ENCODE measurements around the gene FHOD3. TPM values are rescaled to one million over a fixed set of nuclear protein-coding genes. Genes with fewer than 3 reads are reported as not detected.

FHOD3 gene
- polyA plus RNA-seq, 2 of the 4 experiments (the other 2 are of a cell fraction): 2.5 to 3.6 TPM

DNA sequence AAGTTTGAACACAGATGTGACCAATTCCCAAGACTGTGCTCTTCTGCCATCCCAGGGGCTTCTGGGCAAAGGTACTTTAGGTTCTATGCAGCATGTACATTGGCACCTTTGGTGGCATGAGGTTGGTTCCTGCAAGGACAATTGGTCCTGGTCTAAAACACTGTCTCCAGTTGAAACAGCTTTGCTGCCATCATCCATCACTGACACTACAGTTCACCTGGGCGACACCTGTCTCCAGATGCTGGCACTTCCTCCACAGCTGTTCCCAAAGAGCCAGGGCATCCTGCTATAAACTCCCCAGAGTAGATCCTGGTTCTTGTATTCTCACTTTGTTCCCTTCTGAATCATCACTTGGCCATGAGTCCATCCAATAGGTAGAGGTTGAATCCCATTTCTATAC is 60.6 kb downstream of the FHOD3 start:
- FAIRE-seq: no peak
- no peak for ATAC-seq
- Histone ChIP-seq H3K9me3 (no peaks in the 10 kb centered on the region), H3K4me2 (no peak overlapping the region), H3K27ac (no peak overlapping the region), H3K4me3 (no peak overlapping the region), H3K4me1 (no peaks in the 10 kb centered on the region)
- 14% methylated on average over 1 of the region's 1 CpG for WGBS (ENCODE audit: missing lambda C conversion rate)
- DNase-seq (ENCODE audit: low read depth in 1 of 2, low spot score in 1 of 2): no peak
- CTCF ChIA-PET: interaction anchor here (1.2 to 1.3 kb wide), 2 partner anchors 8 to 50 kb away, joined by 3 read pairs; no protein-coding TSS in a partner anchor
- POLR2A ChIA-PET: no interaction called here
- no peak for TF ChIP-seq ZSCAN20 (CRISPR knock-in tag; IDR thresholded peaks at IDR 0.05)
- no peak for TF ChIP-seq HEYL (CRISPR knock-in tag; IDR thresholded peaks at IDR 0.05)
- no peak for TF ChIP-seq TFCP2L1 (CRISPR knock-in tag; IDR thresholded peaks at IDR 0.05)
- TF ChIP-seq JUN (IDR thresholded peaks at IDR 0.05): no peak
- no peak for TF ChIP-seq FOXS1 (CRISPR knock-in tag; IDR thresholded peaks at IDR 0.05)
- no peak for TF ChIP-seq NR3C1 (IDR thresholded peaks at IDR 0.05)
- TF ChIP-seq ZC3H11A (IDR thresholded peaks at IDR 0.05): no peak
- TF ChIP-seq, protein P1, sequence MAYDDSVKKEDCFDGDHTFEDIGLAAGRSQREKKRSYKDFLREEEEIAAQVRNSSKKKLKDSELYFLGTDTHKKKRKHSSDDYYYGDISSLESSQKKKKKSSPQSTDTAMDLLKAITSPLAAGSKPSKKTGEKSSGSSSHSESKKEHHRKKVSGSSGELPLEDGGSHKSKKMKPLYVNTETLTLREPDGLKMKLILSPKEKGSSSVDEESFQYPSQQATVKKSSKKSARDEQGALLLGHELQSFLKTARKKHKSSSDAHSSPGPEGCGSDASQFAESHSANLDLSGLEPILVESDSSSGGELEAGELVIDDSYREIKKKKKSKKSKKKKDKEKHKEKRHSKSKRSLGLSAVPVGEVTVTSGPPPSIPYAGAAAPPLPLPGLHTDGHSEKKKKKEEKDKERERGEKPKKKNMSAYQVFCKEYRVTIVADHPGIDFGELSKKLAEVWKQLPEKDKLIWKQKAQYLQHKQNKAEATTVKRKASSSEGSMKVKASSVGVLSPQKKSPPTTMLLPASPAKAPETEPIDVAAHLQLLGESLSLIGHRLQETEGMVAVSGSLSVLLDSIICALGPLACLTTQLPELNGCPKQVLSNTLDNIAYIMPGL (CRISPR knock-in tag; IDR thresholded peaks at IDR 0.05; ENCODE audit: borderline replicate concordance): no peak
- TF ChIP-seq HOXB13 (CRISPR knock-in tag; IDR thresholded peaks at IDR 0.05; ENCODE audit: low read depth): no peak
- no peak for TF ChIP-seq KDM1A (IDR thresholded peaks at IDR 0.05; ENCODE audit: low read depth)
- TF ChIP-seq HOXA7 (CRISPR knock-in tag; IDR thresholded peaks at IDR 0.05): no peak
- no peak for TF ChIP-seq JUNB (IDR thresholded peaks at IDR 0.05)
- TF ChIP-seq CEBPB (IDR thresholded peaks at IDR 0.05): no peak
- no peak for TF ChIP-seq EP300 (IDR thresholded peaks at IDR 0.05)
- TF ChIP-seq POLR2AphosphoS2 (conservative IDR thresholded peaks at IDR 0.05; ENCODE audit: low read length): no peak

DNA sequence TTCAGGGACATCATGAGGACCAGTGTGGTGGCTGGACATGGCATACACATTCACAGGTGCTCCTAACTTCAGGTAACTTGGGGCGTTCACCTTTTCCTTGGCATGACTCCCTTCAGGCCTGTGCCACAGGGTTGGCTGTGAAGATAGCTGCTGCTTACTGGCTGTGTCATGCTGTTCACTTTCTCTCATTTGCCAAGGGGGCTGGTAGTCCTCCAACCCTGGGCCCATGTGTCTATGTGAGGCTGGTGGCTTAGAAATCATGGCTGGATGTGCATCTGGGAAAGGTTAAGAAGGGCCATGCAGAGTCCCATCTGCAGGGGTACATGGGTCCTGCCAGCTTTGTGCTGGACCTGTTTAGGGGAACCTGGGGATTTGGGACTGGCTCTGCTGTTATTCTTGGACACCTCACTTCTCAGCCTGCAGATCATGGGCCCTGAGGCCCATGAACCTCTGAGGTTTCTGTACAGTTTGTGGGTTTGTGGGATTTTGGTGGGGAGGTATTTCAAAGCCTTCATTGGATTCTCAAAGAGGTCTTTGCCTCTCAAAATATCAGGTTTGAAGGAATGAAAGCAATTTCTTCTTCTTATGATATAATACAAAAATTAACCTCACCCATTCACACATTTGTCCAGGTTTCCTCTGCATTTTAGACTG is 62.9 kb downstream of the FHOD3 start:
- POLR2A ChIA-PET: no interaction called here
- CTCF ChIA-PET: no interaction called here

More for the DNA sequence above, 62.9 kb downstream of the FHOD3 start:
- ATAC-seq: no peak
- H3K9me3 ChIP-seq: no peaks in the 10 kb centered on the region
- H3K4me3 ChIP-seq: no peak overlapping the region
- TF ChIP-seq KDM1A (IDR thresholded peaks at IDR 0.05; ENCODE audit: low read depth) (no peak), NFE2L2 (conservative IDR thresholded peaks at IDR 0.05; ENCODE audit: low read length) (no peak), JUNB (IDR thresholded peaks at IDR 0.05) (no peak), CEBPB (IDR thresholded peaks at IDR 0.05) (no peak), TFCP2L1 (CRISPR knock-in tag; IDR thresholded peaks at IDR 0.05) (no peak), RARB (CRISPR knock-in tag; IDR thresholded peaks at IDR 0.05) (no peak), FOXS1 (CRISPR knock-in tag; IDR thresholded peaks at IDR 0.05) (no peak), MYC (IDR thresholded peaks at IDR 0.05; ENCODE audit: borderline replicate concordance, low read length) (no peak), CBX8 (IDR thresholded peaks at IDR 0.05) (no peak), HEYL (CRISPR knock-in tag; IDR thresholded peaks at IDR 0.05) (no peak), RFX5 (IDR thresholded peaks at IDR 0.05) (no peak), ZC3H11A (IDR thresholded peaks at IDR 0.05) (no peak), SMC3 (IDR thresholded peaks at IDR 0.05) (no peak), SREBF2 (IDR thresholded peaks at IDR 0.05) (no peak), FOSB (CRISPR knock-in tag; IDR thresholded peaks at IDR 0.05) (no peak)
- TF ChIP-seq, protein P2, sequence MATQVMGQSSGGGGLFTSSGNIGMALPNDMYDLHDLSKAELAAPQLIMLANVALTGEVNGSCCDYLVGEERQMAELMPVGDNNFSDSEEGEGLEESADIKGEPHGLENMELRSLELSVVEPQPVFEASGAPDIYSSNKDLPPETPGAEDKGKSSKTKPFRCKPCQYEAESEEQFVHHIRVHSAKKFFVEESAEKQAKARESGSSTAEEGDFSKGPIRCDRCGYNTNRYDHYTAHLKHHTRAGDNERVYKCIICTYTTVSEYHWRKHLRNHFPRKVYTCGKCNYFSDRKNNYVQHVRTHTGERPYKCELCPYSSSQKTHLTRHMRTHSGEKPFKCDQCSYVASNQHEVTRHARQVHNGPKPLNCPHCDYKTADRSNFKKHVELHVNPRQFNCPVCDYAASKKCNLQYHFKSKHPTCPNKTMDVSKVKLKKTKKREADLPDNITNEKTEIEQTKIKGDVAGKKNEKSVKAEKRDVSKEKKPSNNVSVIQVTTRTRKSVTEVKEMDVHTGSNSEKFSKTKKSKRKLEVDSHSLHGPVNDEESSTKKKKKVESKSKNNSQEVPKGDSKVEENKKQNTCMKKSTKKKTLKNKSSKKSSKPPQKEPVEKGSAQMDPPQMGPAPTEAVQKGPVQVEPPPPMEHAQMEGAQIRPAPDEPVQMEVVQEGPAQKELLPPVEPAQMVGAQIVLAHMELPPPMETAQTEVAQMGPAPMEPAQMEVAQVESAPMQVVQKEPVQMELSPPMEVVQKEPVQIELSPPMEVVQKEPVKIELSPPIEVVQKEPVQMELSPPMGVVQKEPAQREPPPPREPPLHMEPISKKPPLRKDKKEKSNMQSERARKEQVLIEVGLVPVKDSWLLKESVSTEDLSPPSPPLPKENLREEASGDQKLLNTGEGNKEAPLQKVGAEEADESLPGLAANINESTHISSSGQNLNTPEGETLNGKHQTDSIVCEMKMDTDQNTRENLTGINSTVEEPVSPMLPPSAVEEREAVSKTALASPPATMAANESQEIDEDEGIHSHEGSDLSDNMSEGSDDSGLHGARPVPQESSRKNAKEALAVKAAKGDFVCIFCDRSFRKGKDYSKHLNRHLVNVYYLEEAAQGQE (IDR thresholded peaks at IDR 0.05): no peak
- TF ChIP-seq, protein P3, sequence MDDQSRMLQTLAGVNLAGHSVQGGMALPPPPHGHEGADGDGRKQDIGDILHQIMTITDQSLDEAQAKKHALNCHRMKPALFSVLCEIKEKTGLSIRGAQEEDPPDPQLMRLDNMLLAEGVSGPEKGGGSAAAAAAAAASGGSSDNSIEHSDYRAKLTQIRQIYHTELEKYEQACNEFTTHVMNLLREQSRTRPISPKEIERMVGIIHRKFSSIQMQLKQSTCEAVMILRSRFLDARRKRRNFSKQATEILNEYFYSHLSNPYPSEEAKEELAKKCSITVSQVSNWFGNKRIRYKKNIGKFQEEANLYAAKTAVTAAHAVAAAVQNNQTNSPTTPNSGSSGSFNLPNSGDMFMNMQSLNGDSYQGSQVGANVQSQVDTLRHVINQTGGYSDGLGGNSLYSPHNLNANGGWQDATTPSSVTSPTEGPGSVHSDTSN (IDR thresholded peaks at IDR 0.05): no peak
- TF ChIP-seq, protein P4, sequence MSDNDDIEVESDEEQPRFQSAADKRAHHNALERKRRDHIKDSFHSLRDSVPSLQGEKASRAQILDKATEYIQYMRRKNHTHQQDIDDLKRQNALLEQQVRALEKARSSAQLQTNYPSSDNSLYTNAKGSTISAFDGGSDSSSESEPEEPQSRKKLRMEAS (IDR thresholded peaks at IDR 0.05): no peak
- H3K4me2 ChIP-seq: no peak overlapping the region
- FAIRE-seq: no peak
- 50% methylated on average over 1 of the region's 1 CpG for WGBS (ENCODE audit: missing lambda C conversion rate)
- DNase-seq (ENCODE audit: low read depth in 1 of 2, low spot score in 1 of 2): no peak
- H3K27ac ChIP-seq: no peak overlapping the region
- no peaks in the 10 kb centered on the region for H3K4me1 ChIP-seq
